H1 (cell line): Measurements from ENCODE around the gene NAMPT. TPM values are rescaled to one million over a fixed set of nuclear protein-coding genes. Genes with fewer than 3 reads are reported as not detected.

Experiments
- CTCF ChIA-PET: fragments of 300-600 bp; sonication (Branson Sonifier 250); formaldehyde crosslinking; loops from one replicate; lab custom pipeline; 2021; ENCODE audit not compliant: partially characterized antibody; lab: Charles Lee
- POLR2A ChIA-PET: fragments of 300-600 bp; sonication (Branson Sonifier 250); formaldehyde crosslinking; loops from one replicate; lab custom pipeline; 2021; ENCODE audit warnings: inconsistent platforms; ENCODE audit not compliant: partially characterized antibody; lab: Charles Lee
- DNase-seq, 2 experiments: peaks; one replicate each; pipeline versions ENCODE4 v3.0.0 to v3.0.0-alpha.2; 2010 to 2022; ENCODE audit warnings: low spot score in 2 of 2, low read depth in 1 of 2, mixed read lengths in 1 of 2
- FAIRE-seq: peaks from 2 replicates; lab custom pipeline; 2011; peaks lifted over from hg19 to GRCh38; lab: Jason Lieb, UNC
- H2AFZ ChIP-seq: 2 replicates; pipeline ENCODE4 v1.8.1; 2012; ENCODE audit warnings: low read length, inconsistent platforms
- H2AK5ac ChIP-seq: 2 replicates; pipeline ENCODE4 v1.6.1; 2013; ENCODE audit warnings: low read depth, low read length
- H2BK120ac ChIP-seq: replicated peaks from 2 replicates; pipeline ENCODE3; 2013; ENCODE audit warnings: low read depth, low read length, inconsistent platforms
- H2BK12ac ChIP-seq: 2 replicates; pipeline ENCODE4 v1.6.1; 2013; ENCODE audit warnings: low read depth, low read length
- H2BK15ac ChIP-seq: 2 replicates; pipeline ENCODE4 v1.6.1; 2013; ENCODE audit warnings: low read length
- H2BK20ac ChIP-seq: 2 replicates; pipeline ENCODE4 v1.6.1; 2013; ENCODE audit warnings: low read length
- H2BK5ac ChIP-seq: 2 replicates; pipeline ENCODE4 v1.6.1; 2013; ENCODE audit warnings: low read depth, low read length
- H3K14ac ChIP-seq: 2 replicates; pipeline ENCODE4 v1.6.1; 2013; ENCODE audit warnings: inconsistent platforms; ENCODE audit not compliant: insufficient read length
- H3K18ac ChIP-seq: 2 replicates; pipeline ENCODE4 v1.6.1; 2013; ENCODE audit warnings: low read length; ENCODE audit errors: extremely low read depth
- H3K23ac ChIP-seq: 2 replicates; pipeline ENCODE4 v1.6.1; 2013; ENCODE audit warnings: inconsistent platforms; ENCODE audit not compliant: insufficient read length
- H3K23me2 ChIP-seq: 2 replicates; pipeline ENCODE4 v1.6.1; 2013; ENCODE audit warnings: low read depth, low read length
- H3K27ac ChIP-seq: 2 replicates; pipeline ENCODE4 v1.6.1; 2011; ENCODE audit warnings: low read depth, low read length, inconsistent platforms
- H3K27me3 ChIP-seq, 4 experiments: replicated peaks in 1 of 4; 1 replicate in 1 of 4; 2 replicates in 3 of 4; pipeline versions ENCODE4 v1.6.1 to v1.8.1; 2011 to 2013; ENCODE audit warnings: low read length in 3 of 4, mild to moderate bottlenecking in 3 of 4, inconsistent platforms in 2 of 4, mixed read lengths in 2 of 4, moderate library complexity in 1 of 4; ENCODE audit not compliant: control insufficient read depth in 3 of 4, insufficient read depth in 3 of 4; ENCODE audit errors: extremely low read depth in 1 of 4
- H3K36me3 ChIP-seq, 4 experiments: 2 replicates each; pipeline versions ENCODE4 v1.6.1 to v1.8.1; 2011 to 2013; ENCODE audit warnings: mild to moderate bottlenecking in 4 of 4, low read length in 3 of 4, moderate library complexity in 2 of 4, control low read depth in 1 of 4, inconsistent platforms in 1 of 4; ENCODE audit not compliant: insufficient read depth in 4 of 4, control insufficient read depth in 2 of 4
- H3K4ac ChIP-seq: replicated peaks from 2 replicates; pipeline ENCODE3; 2013; ENCODE audit warnings: low read length, low read depth, mixed read lengths, inconsistent platforms; ENCODE audit not compliant: insufficient read length
- H3K4me1 ChIP-seq, 4 experiments: replicated peaks in 1 of 4; 1 replicate in 1 of 4; 2 replicates in 3 of 4; pipeline versions ENCODE4 v1.6.1 to v1.8.1; 2011 to 2013; ENCODE audit warnings: low read length in 3 of 4, inconsistent platforms in 2 of 4, mixed read lengths in 1 of 4; ENCODE audit not compliant: insufficient read depth in 4 of 4, control insufficient read depth in 3 of 4
- H3K4me2 ChIP-seq, 2 experiments: 2 replicates each; pipeline versions ENCODE4 v1.6.1 to v1.8.1; 2011 to 2013; ENCODE audit warnings: low read depth in 2 of 2, low read length in 2 of 2, control low read depth in 1 of 2, inconsistent platforms in 1 of 2, mild to moderate bottlenecking in 1 of 2; ENCODE audit not compliant: insufficient read depth in 1 of 2
- H3K4me3 ChIP-seq, 4 experiments: fragments of 200-600, 300-600 bp in 1 of 4; sonication (generic), shearing (Covaris generic), sonication (Bioruptor Twin) in 1 of 4; 2 replicates each; pipeline versions ENCODE4 v1.5.1 to v1.8.1; 2011 to 2016; ENCODE audit warnings: low read length in 4 of 4, low read depth in 3 of 4, control low read depth in 2 of 4, inconsistent platforms in 2 of 4, mild to moderate bottlenecking in 2 of 4, mixed read lengths in 1 of 4, moderate library complexity in 1 of 4; ENCODE audit not compliant: insufficient read depth in 2 of 4; ENCODE audit errors: extremely low read depth in 1 of 4
- H3K56ac ChIP-seq: replicated peaks from 2 replicates; pipeline ENCODE3; 2013; ENCODE audit warnings: low read depth, mild to moderate bottlenecking, mixed read lengths, low read length, inconsistent platforms; ENCODE audit not compliant: insufficient read length
- H3K79me1 ChIP-seq: 2 replicates; pipeline ENCODE4 v1.6.1; 2013; ENCODE audit warnings: low read depth, low read length, control low read depth
- H3K79me2 ChIP-seq, 2 experiments: 2 replicates each; pipeline versions ENCODE4 v1.6.1 to v1.8.1; 2012 to 2013; ENCODE audit warnings: low read length in 2 of 2, mild to moderate bottlenecking in 2 of 2, inconsistent platforms in 1 of 2; ENCODE audit not compliant: insufficient read depth in 2 of 2, control insufficient read depth in 1 of 2
- H3K9ac ChIP-seq, 4 experiments: replicated peaks in 1 of 4; 1 replicate in 1 of 4; 2 replicates in 3 of 4; pipeline versions ENCODE4 v1.6.1 to v1.8.1; 2011 to 2013; ENCODE audit warnings: low read depth in 3 of 4, low read length in 3 of 4, control low read depth in 2 of 4, mild to moderate bottlenecking in 2 of 4, moderate library complexity in 2 of 4, inconsistent platforms in 1 of 4; ENCODE audit errors: extremely low read depth in 1 of 4
- H3K9me3 ChIP-seq, 2 experiments: 2 replicates each; pipeline versions ENCODE4 v1.6.1 to v1.8.1; 2012 to 2013; ENCODE audit warnings: mild to moderate bottlenecking in 2 of 2, moderate library complexity in 2 of 2, control low read depth in 1 of 2, inconsistent platforms in 1 of 2, low read depth in 1 of 2, low read length in 1 of 2, mixed read lengths in 1 of 2; ENCODE audit not compliant: insufficient read depth in 2 of 2
- H4K20me1 ChIP-seq, 2 experiments: replicated peaks in 1 of 2; 2 replicates each; pipeline versions ENCODE3 to v1.8.1; 2011 to 2013; ENCODE audit warnings: inconsistent platforms in 2 of 2, low read length in 2 of 2, mild to moderate bottlenecking in 1 of 2; ENCODE audit not compliant: insufficient read depth in 2 of 2, control insufficient read depth in 1 of 2
- H4K5ac ChIP-seq: 2 replicates; pipeline ENCODE4 v1.6.1; 2013; ENCODE audit warnings: low read length, low read depth, mixed read lengths, inconsistent platforms; ENCODE audit not compliant: insufficient read length
- H4K8ac ChIP-seq: 2 replicates; pipeline ENCODE4 v1.8.0; 2013; ENCODE audit warnings: mild to moderate bottlenecking, moderate library complexity, low read length, inconsistent platforms; ENCODE audit not compliant: insufficient read depth; ENCODE audit errors: extremely low read depth
- H4K91ac ChIP-seq: replicated peaks from 2 replicates; pipeline ENCODE3; 2013; ENCODE audit warnings: low read length, mixed read lengths, inconsistent platforms; ENCODE audit not compliant: insufficient read length
- CBX8 ChIP-seq: fragments of 300-800, 300-1000 bp; sonication (generic); IDR thresholded peaks from 2 replicates; pipeline ENCODE4 v1.7.1; 2016; ENCODE audit warnings: low read depth, low read length, borderline replicate concordance
- WGBS, 2 experiments: shearing (Covaris generic) in 1 of 2; methylation state at CpG; one replicate each; pipeline versions ENCODE4 v1.1.6 to v1.1.7; 2013 to 2015; ENCODE audit warnings: low lambda C conversion rate in 2 of 2, mixed read lengths in 2 of 2, inconsistent platforms in 1 of 2, low coverage in 1 of 2, missing lambda C conversion rate in 1 of 2; ENCODE audit not compliant: insufficient replicate concordance in 2 of 2, insufficient coverage in 1 of 2, insufficient read length in 1 of 2; ENCODE audit errors: extremely low coverage in 1 of 2, missing lambda C conversion rate in 1 of 2; 5-methylcytosine and 5-hydroxymethylcytosine counted together
- polyA plus RNA-seq, 7 experiments: library from polyadenylated mRNA; depleted of rRNA in 3 of 7; stranded (reverse) in 5 of 7; unstranded in 2 of 7; fragments of >200 nt in 5 of 7; fragments of 200-250 nt in 2 of 7; gene quantifications; 1 replicate in 5 of 7; 2 replicates in 1 of 7; 4 replicates in 1 of 7; pipeline versions ENCODE4 v1.2.1 to v1.2.3, GENCODE V29; 2011 to 2013; ENCODE audit warnings: missing spikeins in 2 of 7, mixed read lengths in 2 of 7
- total RNA-seq: library from RNA; stranded (reverse); fragmentation: NEBNext Ultra II Directional; extraction: Animal tissue kit (Norgen Biotek cat#: 25700); gene quantifications from 2 replicates; pipeline ENCODE4 v1.2.1, GENCODE V29; 2021

NAMPT gene
- total and polyA plus RNA-seq, 2 of the 8 experiments (the other 6 are each of a cell fraction or from before 2014, with no cell fraction given) = 15.4 to 95.9 TPM

DNA sequence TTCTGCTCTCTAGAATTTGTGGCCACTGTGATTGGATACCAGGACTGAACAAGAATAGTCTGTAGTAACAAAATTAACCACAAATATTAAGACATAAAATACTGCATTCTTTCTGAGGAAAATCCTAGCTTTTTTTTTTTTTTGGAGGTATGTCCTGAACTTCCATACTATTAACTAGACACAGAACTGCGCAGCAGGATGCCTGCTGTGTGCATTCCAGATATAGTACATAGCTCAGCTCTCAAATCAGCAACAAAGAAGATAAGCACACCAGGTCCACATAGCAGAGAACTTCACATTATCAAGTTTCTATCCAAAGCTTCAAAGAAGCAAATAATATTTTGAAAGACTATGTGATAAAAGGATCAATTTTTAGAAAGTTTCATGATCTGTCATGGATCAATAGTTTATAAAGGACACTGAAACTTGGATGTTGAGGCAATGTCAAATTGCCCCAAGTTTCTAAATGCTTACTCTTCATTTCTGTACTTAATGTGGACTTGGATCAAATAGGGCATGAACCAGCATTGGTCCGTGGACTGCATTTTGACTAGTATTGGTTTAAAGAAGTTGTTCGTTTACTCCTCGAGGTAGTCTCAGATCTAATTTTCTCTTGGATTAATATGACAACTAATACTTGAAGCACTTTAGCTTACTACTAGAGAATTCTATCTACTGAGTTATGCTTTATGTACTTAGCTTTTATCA lies 15.4 kb downstream of the NAMPT start:
- Histone ChIP-seq H3K14ac (no peak overlapping the region), H4K20me1 (no peaks in the 10 kb centered on the region), H2BK15ac (no peak overlapping the region), H3K27ac (no peak overlapping the region), H3K4me2 (no peak overlapping the region), H3K18ac (no peak overlapping the region), H3K27me3 (no peaks in the 10 kb centered on the region), H3K4me3 (no peak overlapping the region), H3K23ac (no peak overlapping the region), H3K4ac (no peak overlapping the region), H4K91ac (no peak overlapping the region), H3K56ac (no peak overlapping the region), H3K36me3 (peaks cover 5 to 83% (median 33%) of the 10 kb centered on the region in 4 experiments; a peak in 7 of 8 replicates), H3K9ac (no peak overlapping the region), H2BK12ac (no peak overlapping the region), H3K79me2 (no peaks in the 10 kb centered on the region; a peak in 1 of 4 replicates), H3K79me1 (no peaks in the 10 kb centered on the region), H2AFZ (no peak overlapping the region), H4K8ac (no peak overlapping the region), H2BK20ac (no peak overlapping the region), H2BK120ac (no peak overlapping the region), H3K4me1 (no peaks in the 10 kb centered on the region), H3K23me2 (no peaks in the 10 kb centered on the region), H4K5ac (no peak overlapping the region), H3K9me3 (no peaks in the 10 kb centered on the region), H2AK5ac (no peak overlapping the region), H2BK5ac (no peak overlapping the region)
- CTCF ChIA-PET = interaction anchor here (0.6 kb wide), 1 partner anchor 240 kb away, joined by 3 read pairs; no protein-coding TSS in a partner anchor
- DNase-seq = no peak
- WGBS, 2 experiments = 87% methylated on average over 4 of the region's 4 CpGs; no CpG with 5 or more reads in 1 of the 2 experiments
- FAIRE-seq = no peak
- POLR2A ChIA-PET = interaction anchor here (1.2 kb wide), 1 partner anchor 16 kb away, joined by 6 read pairs; the partner anchor contains the start of gene NAMPT
- no peak for TF ChIP-seq CBX8
